HG03520 (cell line): ENCODE results near the gene FAM228A.

Experiments used
- ATAC-seq: cut with Tn5 transposase; IDR thresholded peaks from one replicate; pipeline ENCODE4 v1.9.1; 2021; ENCODE audit warnings: mild to moderate bottlenecking, moderate library complexity; ENCODE audit not compliant: unreplicated experiment

The FAM228A gene

DNA sequence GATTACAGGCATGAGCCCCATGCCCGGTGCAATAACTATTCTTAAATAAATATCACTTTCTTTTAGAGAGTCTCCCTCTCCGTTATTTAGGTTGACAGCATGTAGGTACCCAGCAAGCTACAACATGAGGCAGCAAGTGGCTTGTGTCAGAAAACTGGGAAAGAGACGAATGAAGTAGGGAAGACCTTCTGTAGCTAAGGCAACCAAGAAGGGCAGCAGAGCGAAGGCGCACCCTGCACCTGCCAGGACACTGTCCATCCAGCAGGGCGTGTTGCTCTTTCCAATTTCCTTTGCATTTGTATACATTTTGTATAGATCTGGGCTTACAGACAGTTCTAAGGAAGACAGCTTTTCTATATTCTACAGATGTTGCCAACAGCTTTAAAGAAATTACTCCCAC lies 48.1 kb downstream of the FAM228A start:
- no peak for ATAC-seq

DNA sequence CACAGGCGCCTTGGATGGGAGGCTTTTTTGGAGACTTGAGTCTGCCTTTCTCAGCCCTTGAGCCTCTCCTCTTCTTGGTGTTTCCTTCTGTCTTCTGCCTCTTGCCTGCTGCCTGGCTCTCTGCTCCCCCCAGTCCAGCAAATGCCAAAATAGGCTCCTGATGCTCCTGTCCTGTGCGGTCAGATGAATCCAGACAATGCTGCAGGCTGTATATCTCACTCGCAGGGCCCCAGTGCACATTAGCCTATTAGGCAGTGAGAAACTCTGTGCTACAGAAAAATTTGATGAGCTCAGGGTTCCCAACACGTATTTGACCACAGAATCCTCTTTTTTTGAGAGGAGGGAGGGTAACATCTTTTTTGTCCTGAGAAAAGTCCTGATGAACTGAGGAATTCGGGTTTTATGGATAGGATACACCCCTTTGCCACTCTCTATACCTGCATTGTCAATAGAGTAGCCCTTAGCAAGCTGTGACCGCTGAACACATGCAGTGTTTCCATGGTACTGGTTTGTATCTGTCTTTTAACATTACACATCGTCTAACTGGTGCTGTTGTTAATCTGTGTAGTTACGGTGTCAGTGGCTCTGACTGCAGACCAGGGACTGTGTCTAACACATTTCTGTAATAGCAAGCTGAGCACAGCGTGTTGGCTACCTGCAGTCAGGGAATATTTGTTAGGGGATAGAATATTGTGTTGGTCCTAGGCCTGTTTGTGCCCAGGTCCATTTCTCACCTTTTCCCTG lies 50.8 kb downstream of the FAM228A start:
- ATAC-seq, result no peak

DNA sequence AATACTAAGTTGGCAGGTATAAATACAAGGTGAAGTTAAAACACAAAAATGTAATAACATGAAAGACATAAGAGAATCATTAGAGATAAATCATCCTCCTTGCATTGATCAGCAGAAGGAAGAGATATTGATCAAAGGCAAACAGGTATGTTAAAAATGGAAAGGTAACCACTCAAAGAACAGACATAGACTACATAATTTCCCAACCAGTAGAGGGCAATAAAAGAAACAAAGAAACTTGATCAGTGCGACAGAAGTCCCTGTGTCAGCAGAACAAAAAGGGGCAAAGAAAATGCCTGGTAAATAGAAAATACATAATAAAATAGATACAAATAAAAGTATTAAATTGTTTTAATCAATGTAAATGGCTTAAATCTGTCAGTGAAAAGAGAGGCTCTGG lies 53.6 kb downstream of the FAM228A start:
- ATAC-seq, result no peak

DNA sequence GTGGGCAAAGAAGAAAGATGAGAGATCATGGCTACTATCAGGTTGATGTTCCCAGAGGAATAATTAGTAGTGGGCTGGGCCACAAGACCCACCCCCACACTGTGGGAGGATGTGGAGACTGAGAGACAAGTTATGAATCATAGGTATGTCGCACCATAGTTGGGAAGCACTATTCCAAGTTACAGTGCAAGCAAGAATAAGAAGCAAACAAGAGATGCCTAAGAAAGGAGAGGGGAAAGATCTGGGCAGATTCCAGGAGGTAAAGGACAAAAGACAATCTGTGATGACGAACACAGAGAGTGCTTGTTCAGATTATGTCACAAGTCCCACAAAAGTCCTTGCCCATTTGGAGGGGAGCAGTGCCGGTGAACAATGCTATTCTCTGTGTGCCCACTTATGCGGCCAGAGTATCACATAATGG lies 56.6 kb downstream of the FAM228A start:
- ATAC-seq, result no peak

DNA sequence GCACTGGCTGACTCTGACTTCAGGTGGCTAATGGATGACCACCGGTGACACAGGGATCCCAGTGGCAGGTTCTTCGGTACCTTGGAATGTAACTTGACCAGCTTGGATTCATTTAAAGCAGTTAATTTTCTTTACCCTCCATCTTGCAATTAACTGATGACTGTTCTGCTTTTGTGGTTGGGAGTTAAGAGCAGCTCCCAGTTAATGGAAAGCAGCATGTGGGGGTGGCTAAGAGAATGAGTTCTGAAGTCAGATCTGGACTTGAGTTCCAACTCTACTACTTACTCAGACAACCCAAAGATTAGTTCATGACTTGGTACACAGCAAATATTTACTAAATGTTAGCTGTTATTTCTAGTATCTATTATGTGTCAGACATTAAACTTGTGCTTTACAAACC lies 58.5 kb downstream of the FAM228A start:
- no peak for ATAC-seq

DNA sequence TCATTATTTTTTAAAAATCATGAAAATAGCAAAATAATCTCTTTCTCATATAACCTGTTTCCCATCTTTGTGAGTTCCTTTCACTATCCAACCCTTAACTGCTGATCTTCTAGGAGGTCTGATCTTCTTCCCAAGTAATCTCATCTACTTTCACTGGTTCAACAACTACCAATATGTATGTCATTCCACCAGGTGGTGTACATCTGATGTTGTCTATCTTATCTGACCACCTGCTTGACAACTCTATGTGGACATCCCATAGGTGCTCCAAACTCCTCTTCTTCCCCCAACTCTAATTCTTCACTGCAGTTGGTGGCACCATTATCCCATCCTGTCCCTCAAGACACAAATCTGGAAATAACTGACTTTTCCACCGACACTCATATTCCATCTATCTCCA lies 62.5 kb downstream of the FAM228A start:
- no peak for ATAC-seq

DNA sequence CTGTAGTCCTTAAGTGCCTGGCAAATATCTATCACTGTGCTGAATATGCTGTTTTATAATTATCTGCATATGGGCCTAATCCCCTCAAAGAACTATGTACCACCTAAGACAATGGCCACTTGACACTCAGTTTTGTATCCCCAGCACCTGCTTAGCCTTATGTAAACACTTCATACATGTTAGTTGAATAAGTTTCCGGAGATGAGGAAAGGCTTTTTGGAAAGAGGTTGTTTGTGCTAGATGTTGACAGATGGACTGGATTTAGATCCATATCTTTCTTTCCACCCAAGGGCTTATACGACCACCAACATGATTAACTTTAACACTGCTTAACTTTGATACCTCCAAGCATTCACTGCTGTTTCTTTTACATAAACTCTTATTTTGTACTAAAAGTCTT lies 63.3 kb downstream of the FAM228A start:
- no peak for ATAC-seq

DNA sequence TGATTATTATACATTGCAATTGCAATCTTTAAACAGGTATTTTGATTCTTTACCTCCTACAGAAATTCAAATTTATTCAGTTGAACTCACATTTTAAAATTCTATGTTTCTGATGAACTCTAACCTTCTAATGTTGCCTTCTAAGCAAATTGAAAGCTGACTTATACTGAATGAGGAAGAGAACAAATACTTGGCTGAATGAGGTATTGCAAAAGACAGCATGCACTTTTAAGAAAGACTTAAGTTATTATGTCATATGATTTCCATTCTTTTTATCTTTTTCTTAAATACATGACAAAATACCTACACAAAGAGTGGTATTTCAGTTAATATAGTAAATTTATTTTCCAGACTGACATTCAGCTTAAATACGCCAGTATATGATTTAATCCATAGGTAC lies 64.7 kb downstream of the FAM228A start:
- no peak for ATAC-seq
